HEK293 (cell line): ENCODE measurements around the gene COPRS.

Experiments used
- CTCF ChIA-PET: fragments of 350-600 bp; formaldehyde crosslinking; extraction: SDS; loops from one replicate; lab custom pipeline; 2021; ENCODE audit warnings: antibody characterized with exemption; lab: Yijun Ruan, JAX
- POLR2A ChIA-PET: fragments of 300-600 bp; formaldehyde crosslinking; extraction: SDS; loops from one replicate; lab custom pipeline; 2020; ENCODE audit warnings: antibody characterized with exemption, inconsistent platforms; lab: Yijun Ruan, JAX
- H3K27ac ChIP-seq: fragments of 200-500 bp; sonication (Bioruptor generic); 2 replicates; pipeline ENCODE4 v1.5.1; 2014; ENCODE audit warnings: low read depth, low read length, control low read depth, inconsistent platforms; ENCODE audit errors: extremely low read depth
- H3K36me3 ChIP-seq, 2 experiments: fragments of 200-500 bp in 1 of 2; sonication (Bioruptor generic) in 1 of 2; 1 replicate in 1 of 2; 2 replicates in 1 of 2; pipeline ENCODE4 v1.5.1; 2014 to 2017; ENCODE audit warnings: inconsistent platforms in 2 of 2, low read length in 2 of 2; ENCODE audit not compliant: control insufficient read depth in 2 of 2, insufficient read depth in 1 of 2
- H3K4me1 ChIP-seq: fragments of 200-500 bp; sonication (Bioruptor generic); 2 replicates; pipeline ENCODE4 v1.5.1; 2014; ENCODE audit warnings: mild to moderate bottlenecking, low read length, inconsistent platforms; ENCODE audit not compliant: control insufficient read depth, insufficient read depth
- H3K4me3 ChIP-seq: 2 replicates; pipeline ENCODE4 v1.5.1; 2011; ENCODE audit warnings: low read depth, mild to moderate bottlenecking, control low read depth, low read length, moderate library complexity
- H3K9me3 ChIP-seq: fragments of 200-500 bp; sonication (Bioruptor generic); 2 replicates; pipeline ENCODE4 v1.5.1; 2014; ENCODE audit warnings: low read depth, low read length, inconsistent platforms; ENCODE audit not compliant: control insufficient read depth, insufficient read depth
- GLI2 ChIP-seq: fragments of 450-650 bp; formaldehyde crosslinking; IDR thresholded peaks from 2 replicates; pipeline ENCODE4; 2017; ENCODE audit warnings: missing biosample characterization, missing genetic modification characterization, low read depth, borderline replicate concordance
- GLIS2 ChIP-seq: fragments of 450-650 bp; formaldehyde crosslinking; IDR thresholded peaks from 2 replicates; pipeline ENCODE4 v1.5.1; 2016; ENCODE audit warnings: missing biosample characterization, missing genetic modification characterization
- HOXD13 ChIP-seq: sonication (generic); formaldehyde crosslinking; IDR thresholded peaks from 2 replicates; pipeline ENCODE4 v1.8.0; 2022; ENCODE audit warnings: missing genetic modification reagents, borderline replicate concordance
- KLF1 ChIP-seq: fragments of 450-650 bp; formaldehyde crosslinking; IDR thresholded peaks from 2 replicates; pipeline ENCODE4 v1.5.1; 2016; ENCODE audit warnings: missing biosample characterization, missing genetic modification characterization
- RBAK ChIP-seq: fragments of 450-650 bp; formaldehyde crosslinking; IDR thresholded peaks from 2 replicates; pipeline ENCODE4 v1.5.1; 2016; ENCODE audit warnings: missing biosample characterization, missing genetic modification characterization
- SCRT2 ChIP-seq: fragments of 450-650 bp; formaldehyde crosslinking; IDR thresholded peaks from 2 replicates; pipeline ENCODE4 v1.5.1; 2016; ENCODE audit warnings: missing biosample characterization, missing genetic modification characterization
- WT1 ChIP-seq: fragments of 450-650 bp; formaldehyde crosslinking; IDR thresholded peaks from 2 replicates; pipeline ENCODE4 v1.5.1; 2016; ENCODE audit warnings: missing biosample characterization, missing genetic modification characterization
- ZBTB48 ChIP-seq: fragments of 450-650 bp; formaldehyde crosslinking; IDR thresholded peaks from 2 replicates; pipeline ENCODE4 v1.5.1; 2016; ENCODE audit warnings: missing biosample characterization, missing genetic modification characterization
- ZNF112 ChIP-seq: fragments of 450-650 bp; formaldehyde crosslinking; IDR thresholded peaks from 2 replicates; pipeline ENCODE4 v1.5.0; 2017; ENCODE audit warnings: missing biosample characterization, missing genetic modification characterization
- ZNF138 ChIP-seq: fragments of 450-650 bp; formaldehyde crosslinking; IDR thresholded peaks from 2 replicates; pipeline ENCODE4 v1.5.1; 2016; ENCODE audit warnings: missing biosample characterization, missing genetic modification characterization, borderline replicate concordance
- ZNF146 ChIP-seq: fragments of 450-650 bp; formaldehyde crosslinking; IDR thresholded peaks from 2 replicates; pipeline ENCODE4 v1.5.1; 2016; ENCODE audit warnings: missing biosample characterization, missing genetic modification characterization
- ZNF23 ChIP-seq: fragments of 450-650 bp; formaldehyde crosslinking; IDR thresholded peaks from 2 replicates; pipeline ENCODE4 v1.5.1; 2016; ENCODE audit warnings: missing biosample characterization, missing genetic modification characterization, borderline replicate concordance
- ZNF423 ChIP-seq: fragments of 450-650 bp; formaldehyde crosslinking; IDR thresholded peaks from 2 replicates; pipeline ENCODE4 v1.5.1; 2016; ENCODE audit warnings: missing biosample characterization, missing genetic modification characterization
- ZNF558 ChIP-seq: fragments of 450-650 bp; formaldehyde crosslinking; IDR thresholded peaks from 2 replicates; pipeline ENCODE4 v1.5.1; 2016; ENCODE audit warnings: missing biosample characterization, missing genetic modification characterization
- ZNF560 ChIP-seq: fragments of 450-650 bp; formaldehyde crosslinking; IDR thresholded peaks from 2 replicates; pipeline ENCODE4 v1.5.1; 2017; ENCODE audit warnings: missing biosample characterization, missing genetic modification characterization, borderline replicate concordance
- TF ChIP-seq, protein P1 (sequence below): fragments of 450-650 bp; formaldehyde crosslinking; IDR thresholded peaks from 2 replicates; pipeline ENCODE4 v1.5.1; 2017; ENCODE audit warnings: missing biosample characterization, mild to moderate bottlenecking, missing genetic modification characterization, moderate library complexity
- TF ChIP-seq, protein P2 (sequence below): fragments of 450-650 bp; formaldehyde crosslinking; IDR thresholded peaks from 2 replicates; pipeline ENCODE4 v1.5.1; 2016; ENCODE audit warnings: missing biosample characterization, missing genetic modification characterization
- TF ChIP-seq, protein P3 (sequence below): fragments of 450-650 bp; formaldehyde crosslinking; IDR thresholded peaks from 2 replicates; pipeline ENCODE4 v1.5.1; 2016; ENCODE audit warnings: missing biosample characterization, missing genetic modification characterization, borderline replicate concordance
- TF ChIP-seq, protein P4 (sequence below): fragments of 450-650 bp; formaldehyde crosslinking; IDR thresholded peaks from 2 replicates; pipeline ENCODE4 v1.5.1; 2016; ENCODE audit warnings: missing biosample characterization, missing genetic modification characterization

Gene COPRS

DNA sequence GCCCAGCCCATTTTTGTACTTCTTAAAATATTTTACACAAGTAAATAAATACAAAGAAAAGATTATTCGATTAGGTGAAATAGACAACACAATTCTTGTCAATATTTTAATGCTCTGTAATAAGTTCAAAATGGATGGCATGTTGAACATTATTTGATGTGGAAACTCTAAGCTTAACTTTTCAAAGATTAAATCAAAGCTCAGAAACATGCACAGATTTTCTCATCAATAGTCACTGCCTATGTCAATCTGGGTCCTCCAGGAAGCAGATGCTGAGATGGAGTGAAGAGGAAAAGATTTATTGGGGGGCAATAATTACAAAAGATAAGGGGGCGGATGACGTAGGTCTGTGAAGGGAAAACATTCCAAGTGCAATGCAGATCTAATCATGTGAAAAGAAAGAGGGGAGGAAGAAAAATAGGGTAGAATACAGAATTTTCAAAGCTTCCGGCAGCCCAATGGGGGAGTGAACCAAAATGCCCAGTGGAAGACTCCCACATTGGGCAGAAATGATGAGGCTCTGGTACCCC, 50.5 kb downstream of the COPRS start:
- Histone ChIP-seq H3K36me3 (no peaks in the 10 kb centered on the region), H3K4me3 (no peak overlapping the region), H3K27ac (no peak overlapping the region), H3K4me1 (no peaks in the 10 kb centered on the region), H3K9me3 (no peaks in the 10 kb centered on the region)
- POLR2A ChIA-PET, result no interaction called here
- CTCF ChIA-PET, result interaction anchor here (0.6 to 0.7 kb wide), 2 partner anchors 9 to 250 kb away, joined by 3 to 4 read pairs; no protein-coding TSS in a partner anchor
- TF ChIP-seq HOXD13 (no peak), GLI2 (tag by site-specific recombination) (no peak), GLIS2 (tag by site-specific recombination) (no peak)
- TF ChIP-seq, protein P1, sequence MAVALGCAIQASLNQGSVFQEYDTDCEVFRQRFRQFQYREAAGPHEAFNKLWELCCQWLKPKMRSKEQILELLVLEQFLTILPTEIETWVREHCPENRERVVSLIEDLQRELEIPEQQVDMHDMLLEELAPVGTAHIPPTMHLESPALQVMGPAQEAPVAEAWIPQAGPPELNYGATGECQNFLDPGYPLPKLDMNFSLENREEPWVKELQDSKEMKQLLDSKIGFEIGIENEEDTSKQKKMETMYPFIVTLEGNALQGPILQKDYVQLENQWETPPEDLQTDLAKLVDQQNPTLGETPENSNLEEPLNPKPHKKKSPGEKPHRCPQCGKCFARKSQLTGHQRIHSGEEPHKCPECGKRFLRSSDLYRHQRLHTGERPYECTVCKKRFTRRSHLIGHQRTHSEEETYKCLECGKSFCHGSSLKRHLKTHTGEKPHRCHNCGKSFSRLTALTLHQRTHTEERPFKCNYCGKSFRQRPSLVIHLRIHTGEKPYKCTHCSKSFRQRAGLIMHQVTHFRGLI (tag by site-specific recombination), result no peak
- TF ChIP-seq, all 188 proteins: peak for 0

DNA sequence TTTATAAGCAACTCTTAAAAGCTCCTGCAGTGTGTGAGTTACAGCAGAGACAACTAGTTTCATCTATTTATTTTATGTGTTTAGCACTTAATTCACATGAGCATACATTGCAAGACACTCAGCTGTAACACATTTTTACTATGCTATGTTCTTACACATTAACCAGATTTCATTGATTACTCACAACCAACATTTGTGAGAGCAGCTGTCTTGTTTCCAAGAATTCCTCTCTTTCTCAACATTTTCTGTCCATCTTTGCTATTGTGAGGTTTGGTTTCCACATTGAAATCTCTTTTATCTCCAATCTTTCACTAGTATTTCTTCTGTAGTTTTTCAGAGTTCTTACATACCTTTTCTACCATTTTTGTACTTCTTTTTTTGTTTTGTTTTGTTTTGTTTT, 51.2 kb downstream of the COPRS start:
- Histone ChIP-seq H3K4me3 (no peak overlapping the region), H3K4me1 (no peaks in the 10 kb centered on the region), H3K27ac (no peak overlapping the region)
- POLR2A ChIA-PET, result no interaction called here
- TF ChIP-seq ZNF138, result no peak
- no peak for TF ChIP-seq ZBTB48
- no peak for TF ChIP-seq ZNF423 (tag by site-specific recombination)
- TF ChIP-seq, protein P2, sequence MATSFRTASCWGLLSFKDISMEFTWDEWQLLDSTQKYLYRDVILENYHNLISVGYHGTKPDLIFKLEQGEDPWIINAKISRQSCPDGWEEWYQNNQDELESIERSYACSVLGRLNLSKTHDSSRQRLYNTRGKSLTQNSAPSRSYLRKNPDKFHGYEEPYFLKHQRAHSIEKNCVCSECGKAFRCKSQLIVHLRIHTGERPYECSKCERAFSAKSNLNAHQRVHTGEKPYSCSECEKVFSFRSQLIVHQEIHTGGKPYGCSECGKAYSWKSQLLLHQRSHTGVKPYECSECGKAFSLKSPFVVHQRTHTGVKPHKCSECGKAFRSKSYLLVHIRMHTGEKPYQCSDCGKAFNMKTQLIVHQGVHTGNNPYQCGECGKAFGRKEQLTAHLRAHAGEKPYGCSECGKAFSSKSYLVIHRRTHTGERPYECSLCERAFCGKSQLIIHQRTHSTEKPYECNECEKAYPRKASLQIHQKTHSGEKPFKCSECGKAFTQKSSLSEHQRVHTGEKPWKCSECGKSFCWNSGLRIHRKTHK, result no peak
- TF ChIP-seq SCRT2 (tag by site-specific recombination), result no peak
- TF ChIP-seq ZNF558 (tag by site-specific recombination), result no peak
- TF ChIP-seq KLF1 (tag by site-specific recombination), result no peak
- no peak for TF ChIP-seq ZNF560
- TF ChIP-seq RBAK (tag by site-specific recombination), result no peak
- TF ChIP-seq, all 188 proteins: peak for 0
- no peaks in the 10 kb centered on the region for H3K9me3 ChIP-seq
- no peaks in the 10 kb centered on the region for H3K36me3 ChIP-seq
- CTCF ChIA-PET, result interaction anchor here (0.7 kb wide), 1 partner anchor 249 kb away, joined by 4 read pairs; no protein-coding TSS in a partner anchor

DNA sequence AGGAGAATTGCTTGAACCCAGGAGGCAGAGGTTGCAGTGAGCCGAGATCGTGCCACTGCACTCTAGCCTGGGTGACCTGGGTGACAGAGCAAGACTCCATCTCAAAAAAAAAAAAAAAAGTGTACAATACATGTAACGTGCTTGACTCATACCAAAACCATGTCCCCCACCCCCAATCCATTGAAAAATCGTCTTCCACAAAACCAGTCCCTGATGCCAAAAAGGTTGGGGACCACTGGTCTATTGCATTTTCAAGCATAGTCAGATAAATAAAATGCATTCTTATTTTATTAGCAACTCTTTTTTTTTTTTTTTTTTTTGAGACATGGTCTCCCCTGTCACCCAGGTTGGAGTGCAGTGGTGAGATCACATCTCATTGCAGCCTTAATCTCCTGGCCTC, 52.1 kb downstream of the COPRS start:
- ChIA-PET POLR2A (no interaction called here), CTCF (interaction anchor here (0.6 to 0.7 kb wide), 2 partner anchors 114 to 1153 kb away, joined by 3 to 5 read pairs; no protein-coding TSS in a partner anchor)
- Histone ChIP-seq H3K4me1 (no peaks in the 10 kb centered on the region), H3K9me3 (no peaks in the 10 kb centered on the region), H3K27ac (no peak overlapping the region), H3K4me3 (no peak overlapping the region), H3K36me3 (no peaks in the 10 kb centered on the region)
- TF ChIP-seq, protein P3, sequence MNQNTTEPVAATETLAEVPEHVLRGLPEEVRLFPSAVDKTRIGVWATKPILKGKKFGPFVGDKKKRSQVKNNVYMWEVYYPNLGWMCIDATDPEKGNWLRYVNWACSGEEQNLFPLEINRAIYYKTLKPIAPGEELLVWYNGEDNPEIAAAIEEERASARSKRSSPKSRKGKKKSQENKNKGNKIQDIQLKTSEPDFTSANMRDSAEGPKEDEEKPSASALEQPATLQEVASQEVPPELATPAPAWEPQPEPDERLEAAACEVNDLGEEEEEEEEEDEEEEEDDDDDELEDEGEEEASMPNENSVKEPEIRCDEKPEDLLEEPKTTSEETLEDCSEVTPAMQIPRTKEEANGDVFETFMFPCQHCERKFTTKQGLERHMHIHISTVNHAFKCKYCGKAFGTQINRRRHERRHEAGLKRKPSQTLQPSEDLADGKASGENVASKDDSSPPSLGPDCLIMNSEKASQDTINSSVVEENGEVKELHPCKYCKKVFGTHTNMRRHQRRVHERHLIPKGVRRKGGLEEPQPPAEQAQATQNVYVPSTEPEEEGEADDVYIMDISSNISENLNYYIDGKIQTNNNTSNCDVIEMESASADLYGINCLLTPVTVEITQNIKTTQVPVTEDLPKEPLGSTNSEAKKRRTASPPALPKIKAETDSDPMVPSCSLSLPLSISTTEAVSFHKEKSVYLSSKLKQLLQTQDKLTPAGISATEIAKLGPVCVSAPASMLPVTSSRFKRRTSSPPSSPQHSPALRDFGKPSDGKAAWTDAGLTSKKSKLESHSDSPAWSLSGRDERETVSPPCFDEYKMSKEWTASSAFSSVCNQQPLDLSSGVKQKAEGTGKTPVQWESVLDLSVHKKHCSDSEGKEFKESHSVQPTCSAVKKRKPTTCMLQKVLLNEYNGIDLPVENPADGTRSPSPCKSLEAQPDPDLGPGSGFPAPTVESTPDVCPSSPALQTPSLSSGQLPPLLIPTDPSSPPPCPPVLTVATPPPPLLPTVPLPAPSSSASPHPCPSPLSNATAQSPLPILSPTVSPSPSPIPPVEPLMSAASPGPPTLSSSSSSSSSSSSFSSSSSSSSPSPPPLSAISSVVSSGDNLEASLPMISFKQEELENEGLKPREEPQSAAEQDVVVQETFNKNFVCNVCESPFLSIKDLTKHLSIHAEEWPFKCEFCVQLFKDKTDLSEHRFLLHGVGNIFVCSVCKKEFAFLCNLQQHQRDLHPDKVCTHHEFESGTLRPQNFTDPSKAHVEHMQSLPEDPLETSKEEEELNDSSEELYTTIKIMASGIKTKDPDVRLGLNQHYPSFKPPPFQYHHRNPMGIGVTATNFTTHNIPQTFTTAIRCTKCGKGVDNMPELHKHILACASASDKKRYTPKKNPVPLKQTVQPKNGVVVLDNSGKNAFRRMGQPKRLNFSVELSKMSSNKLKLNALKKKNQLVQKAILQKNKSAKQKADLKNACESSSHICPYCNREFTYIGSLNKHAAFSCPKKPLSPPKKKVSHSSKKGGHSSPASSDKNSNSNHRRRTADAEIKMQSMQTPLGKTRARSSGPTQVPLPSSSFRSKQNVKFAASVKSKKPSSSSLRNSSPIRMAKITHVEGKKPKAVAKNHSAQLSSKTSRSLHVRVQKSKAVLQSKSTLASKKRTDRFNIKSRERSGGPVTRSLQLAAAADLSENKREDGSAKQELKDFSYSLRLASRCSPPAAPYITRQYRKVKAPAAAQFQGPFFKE (tag by site-specific recombination), result no peak
- TF ChIP-seq WT1 (no peak), ZNF112 (tag by site-specific recombination) (no peak), ZNF146 (tag by site-specific recombination) (no peak), ZNF23 (tag by site-specific recombination) (no peak)
- TF ChIP-seq, protein P4, sequence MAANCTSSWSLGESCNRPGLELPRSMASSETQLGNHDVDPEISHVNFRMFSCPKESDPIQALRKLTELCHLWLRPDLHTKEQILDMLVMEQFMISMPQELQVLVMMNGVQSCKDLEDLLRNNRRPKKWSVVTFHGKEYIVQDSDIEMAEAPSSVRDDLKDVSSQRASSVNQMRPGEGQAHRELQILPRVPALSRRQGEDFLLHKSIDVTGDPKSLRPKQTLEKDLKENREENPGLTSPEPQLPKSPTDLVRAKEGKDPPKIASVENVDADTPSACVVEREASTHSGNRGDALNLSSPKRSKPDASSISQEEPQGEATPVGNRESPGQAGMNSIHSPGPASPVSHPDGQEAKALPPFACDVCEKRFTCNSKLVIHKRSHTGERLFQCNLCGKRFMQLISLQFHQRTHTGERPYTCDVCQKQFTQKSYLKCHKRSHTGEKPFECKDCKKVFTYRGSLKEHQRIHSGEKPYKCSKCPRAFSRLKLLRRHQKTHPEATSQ, result no peak
- TF ChIP-seq, protein P1 (tag by site-specific recombination), result no peak
